Caco-2 (cell line): Measurements from ENCODE around the gene ART1. TPM values are rescaled to one million over a fixed set of nuclear protein-coding genes. Genes with fewer than 3 reads are reported as not detected.

Source experiments
- BruUV-seq: library from RNA; stranded (reverse); fragments of 400-500 nt; replicated peaks from 2 replicates; lab custom pipeline; 2021; lab: Mats Ljungman, UMichigan
- CTCF ChIA-PET: fragments of 300-600 bp; sonication (Branson Sonifier 250); formaldehyde crosslinking; loops from one replicate; lab custom pipeline; 2022; ENCODE audit warnings: antibody characterized with exemption; lab: Charles Lee
- POLR2A ChIA-PET: fragments of 300-600 bp; sonication (Branson Sonifier 250); formaldehyde crosslinking; loops from one replicate; lab custom pipeline; 2022; ENCODE audit warnings: antibody characterized with exemption; lab: Charles Lee
- DNase-seq, 2 experiments: peaks; one replicate each; pipeline versions ENCODE4 v3.0.0 to v3.0.0-alpha.2; 2020 to 2022
- H3K27me3 ChIP-seq: replicated peaks from 2 replicates; pipeline ENCODE4 v1.6.0; 2011; ENCODE audit warnings: low read length; ENCODE audit not compliant: control insufficient read depth, insufficient read depth
- H3K36me3 ChIP-seq: 2 replicates; pipeline ENCODE4 v1.5.1; 2011; ENCODE audit warnings: low read length; ENCODE audit not compliant: control insufficient read depth, insufficient read depth
- H3K4me1 ChIP-seq: fragments of 250-450 bp; sonication (Bioruptor Pico); 2 replicates; pipeline ENCODE4 v1.5.1; 2020; ENCODE audit warnings: mild to moderate bottlenecking
- H3K4me3 ChIP-seq: 2 replicates; pipeline ENCODE4 v1.5.1; 2011; ENCODE audit warnings: low read depth, mild to moderate bottlenecking, control low read depth, low read length
- H3K9me3 ChIP-seq: fragments of 250-450 bp; sonication (Bioruptor Pico); 2 replicates; pipeline ENCODE4 v1.5.1; 2020; ENCODE audit warnings: mild to moderate bottlenecking, moderate library complexity
- H3K27ac Mint-ChIP-seq: one replicate; pipeline ENCODE4 v1.8.0; 2022; ENCODE audit warnings: mixed read lengths; ENCODE audit not compliant: unreplicated experiment
- H3K27me3 Mint-ChIP-seq: one replicate; pipeline ENCODE4 v1.8.0; 2022; ENCODE audit warnings: mixed read lengths; ENCODE audit not compliant: insufficient read depth, unreplicated experiment
- H3K36me3 Mint-ChIP-seq: one replicate; pipeline ENCODE4 v1.8.0; 2022; ENCODE audit warnings: mild to moderate bottlenecking, mixed read lengths; ENCODE audit not compliant: insufficient read depth, unreplicated experiment
- H3K4me1 Mint-ChIP-seq: one replicate; pipeline ENCODE4 v1.8.0; 2022; ENCODE audit warnings: low read depth, mixed read lengths; ENCODE audit not compliant: unreplicated experiment
- H3K4me3 Mint-ChIP-seq: one replicate; pipeline ENCODE4 v1.8.0; 2022; ENCODE audit warnings: mild to moderate bottlenecking, moderate library complexity, mixed read lengths; ENCODE audit not compliant: unreplicated experiment
- H3K9me3 Mint-ChIP-seq: one replicate; pipeline ENCODE4 v1.8.0; 2022; ENCODE audit warnings: mixed read lengths; ENCODE audit not compliant: unreplicated experiment
- intact Hi-C: fragments of 100-400 bp; cut with micrococcal nuclease; formaldehyde crosslinking; loops from one replicate; pipeline ENCODE4 v1.10.0; 2022; ENCODE audit not compliant: unreplicated experiment
- total RNA-seq: library from RNA; stranded (reverse); gene quantifications from 2 replicates; pipeline ENCODE4 v1.2.3, GENCODE V29; 2022
- TF ChIP-seq, protein P1 (sequence below), 2 experiments: fragments of 200-600 bp in 1 of 2; IDR thresholded peaks; 1 replicate in 1 of 2; 2 replicates in 1 of 2; pipeline versions ENCODE4 v1.5.1 to v1.8.0; 2011 to 2022; ENCODE audit warnings: antibody characterized with exemption in 1 of 2, control low read depth in 1 of 2, inconsistent platforms in 1 of 2, low read depth in 1 of 2, low read length in 1 of 2, mild to moderate bottlenecking in 1 of 2, moderate library complexity in 1 of 2; ENCODE audit not compliant: insufficient read depth in 1 of 2, severe bottlenecking in 1 of 2, unreplicated experiment in 1 of 2

The ART1 gene
- total RNA-seq, 1 experiment from 2014 or later: not detected

GRCh38 chr11:3707176-3707575 lies 62.2 kb downstream of the ART1 start:
- Mint-ChIP-seq H3K9me3 (no peaks in the 10 kb centered on the region), H3K27me3 (no peaks in the 10 kb centered on the region), H3K27ac (no peak overlapping the region), H3K36me3 (peaks cover 87% of the 10 kb centered on the region), H3K4me3 (no peak overlapping the region), H3K4me1 (peaks cover 23% of the 10 kb centered on the region)
- POLR2A ChIA-PET: no interaction called here
- TF ChIP-seq, protein P1, sequence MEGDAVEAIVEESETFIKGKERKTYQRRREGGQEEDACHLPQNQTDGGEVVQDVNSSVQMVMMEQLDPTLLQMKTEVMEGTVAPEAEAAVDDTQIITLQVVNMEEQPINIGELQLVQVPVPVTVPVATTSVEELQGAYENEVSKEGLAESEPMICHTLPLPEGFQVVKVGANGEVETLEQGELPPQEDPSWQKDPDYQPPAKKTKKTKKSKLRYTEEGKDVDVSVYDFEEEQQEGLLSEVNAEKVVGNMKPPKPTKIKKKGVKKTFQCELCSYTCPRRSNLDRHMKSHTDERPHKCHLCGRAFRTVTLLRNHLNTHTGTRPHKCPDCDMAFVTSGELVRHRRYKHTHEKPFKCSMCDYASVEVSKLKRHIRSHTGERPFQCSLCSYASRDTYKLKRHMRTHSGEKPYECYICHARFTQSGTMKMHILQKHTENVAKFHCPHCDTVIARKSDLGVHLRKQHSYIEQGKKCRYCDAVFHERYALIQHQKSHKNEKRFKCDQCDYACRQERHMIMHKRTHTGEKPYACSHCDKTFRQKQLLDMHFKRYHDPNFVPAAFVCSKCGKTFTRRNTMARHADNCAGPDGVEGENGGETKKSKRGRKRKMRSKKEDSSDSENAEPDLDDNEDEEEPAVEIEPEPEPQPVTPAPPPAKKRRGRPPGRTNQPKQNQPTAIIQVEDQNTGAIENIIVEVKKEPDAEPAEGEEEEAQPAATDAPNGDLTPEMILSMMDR (IDR thresholded peaks at IDR 0.05; ENCODE audit: insufficient read depth in 1 of 2, low read depth in 1 of 2, low read length in 1 of 2, severe bottlenecking in 1 of 2, unreplicated experiment in 1 of 2): no peak
- intact Hi-C loops: no loop called here
- Histone ChIP-seq H3K27me3 (no peaks in the 10 kb centered on the region), H3K4me3 (no peak overlapping the region), H3K36me3 (peaks cover 4% of the 10 kb centered on the region), H3K4me1 (peaks cover 34% of the 10 kb centered on the region), H3K9me3 (no peaks in the 10 kb centered on the region)
- CTCF ChIA-PET: no interaction called here
- no TSS peak for BruUV-seq
- no peak for DNase-seq

DNA sequence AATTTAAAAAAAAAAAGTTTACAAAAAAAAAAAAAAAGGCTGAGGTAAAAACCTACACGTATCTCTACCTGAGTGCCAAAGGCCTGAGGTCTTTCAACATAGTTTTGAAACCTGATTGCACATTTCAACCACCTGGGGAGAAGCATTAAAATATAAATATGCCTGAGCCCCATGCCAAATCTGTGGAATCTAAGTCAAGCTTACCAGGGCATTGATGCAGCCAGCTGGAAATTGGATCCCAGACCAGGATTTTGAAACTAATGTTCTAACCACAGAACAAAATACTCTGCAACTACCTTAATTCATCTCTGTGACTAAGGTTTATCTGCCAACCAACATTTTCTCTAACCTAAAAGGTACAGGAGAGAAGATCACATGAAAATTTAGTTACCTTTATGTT lies 65.0 kb downstream of the ART1 start:
- CTCF ChIA-PET: no interaction called here
- DNase-seq: no peak
- TF ChIP-seq, protein P1 (IDR thresholded peaks at IDR 0.05; ENCODE audit: insufficient read depth in 1 of 2, low read depth in 1 of 2, low read length in 1 of 2, severe bottlenecking in 1 of 2, unreplicated experiment in 1 of 2): no peak
- no peak overlapping the region for H3K4me3 Mint-ChIP-seq
- BruUV-seq: no TSS peak
- Histone ChIP-seq H3K27me3 (no peaks in the 10 kb centered on the region), H3K4me1 (peaks cover 62% of the 10 kb centered on the region), H3K36me3 (peaks cover 3% of the 10 kb centered on the region; the same call in 1 of the 2 replicates), H3K9me3 (no peaks in the 10 kb centered on the region), H3K4me3 (no peak overlapping the region)
- POLR2A ChIA-PET: no interaction called here
- no peak overlapping the region for H3K27ac Mint-ChIP-seq
- peaks cover 87% of the 10 kb centered on the region for H3K36me3 Mint-ChIP-seq
- intact Hi-C loops: loop anchor here (5.0 kb wide), 1 partner anchor 97 kb away; the partner anchor contains the start of gene PGAP2
- H3K27me3 Mint-ChIP-seq: no peaks in the 10 kb centered on the region
- H3K4me1 Mint-ChIP-seq: peaks cover 50% of the 10 kb centered on the region
- H3K9me3 Mint-ChIP-seq: no peaks in the 10 kb centered on the region

- peaks cover 62% of the 10 kb centered on the region for H3K4me1 ChIP-seq
- ChIA-PET POLR2A (no interaction called here), CTCF (interaction anchor here (0.5 kb wide), 1 partner anchor 63 kb away, joined by 3 read pairs; no protein-coding TSS in a partner anchor)
- Mint-ChIP-seq H3K9me3 (no peaks in the 10 kb centered on the region), H3K27ac (peak overlapping the region; percentile 65), H3K36me3 (peaks cover 87% of the 10 kb centered on the region), H3K4me1 (peaks cover 51% of the 10 kb centered on the region), H3K4me3 (no peak overlapping the region), H3K27me3 (no peaks in the 10 kb centered on the region)
- intact Hi-C loops: loop anchor here (5.0 kb wide), 1 partner anchor 97 kb away; the partner anchor contains the start of gene PGAP2
- no peak for DNase-seq
- TF ChIP-seq, protein P1 (IDR thresholded peaks at IDR 0.05; ENCODE audit: insufficient read depth in 1 of 2, low read depth in 1 of 2, low read length in 1 of 2, severe bottlenecking in 1 of 2, unreplicated experiment in 1 of 2): no peak
- no TSS peak for BruUV-seq
- peaks cover 5% of the 10 kb centered on the region for H3K36me3 ChIP-seq
- no peaks in the 10 kb centered on the region for H3K27me3 ChIP-seq
- H3K4me3 ChIP-seq: no peak overlapping the region
- no peaks in the 10 kb centered on the region for H3K9me3 ChIP-seq
Measured at GRCh38 chr11:3710485-3711259, 65.7 kb downstream of the ART1 start.
